GOT3 (cell line): Measurements from ENCODE around the gene ZNF790.
"Not testable (repeated sequence)": the region's sequence is repeated elsewhere in the genome, so short reads cannot be mapped to it uniquely, and the experiment has no call there.

Experiments used
- DNase-seq: peaks from one replicate; lab custom pipeline; 2025; ENCODE audit warnings: mixed read lengths; lab: John Stamatoyannopoulos, UW

The ZNF790 gene

DNA sequence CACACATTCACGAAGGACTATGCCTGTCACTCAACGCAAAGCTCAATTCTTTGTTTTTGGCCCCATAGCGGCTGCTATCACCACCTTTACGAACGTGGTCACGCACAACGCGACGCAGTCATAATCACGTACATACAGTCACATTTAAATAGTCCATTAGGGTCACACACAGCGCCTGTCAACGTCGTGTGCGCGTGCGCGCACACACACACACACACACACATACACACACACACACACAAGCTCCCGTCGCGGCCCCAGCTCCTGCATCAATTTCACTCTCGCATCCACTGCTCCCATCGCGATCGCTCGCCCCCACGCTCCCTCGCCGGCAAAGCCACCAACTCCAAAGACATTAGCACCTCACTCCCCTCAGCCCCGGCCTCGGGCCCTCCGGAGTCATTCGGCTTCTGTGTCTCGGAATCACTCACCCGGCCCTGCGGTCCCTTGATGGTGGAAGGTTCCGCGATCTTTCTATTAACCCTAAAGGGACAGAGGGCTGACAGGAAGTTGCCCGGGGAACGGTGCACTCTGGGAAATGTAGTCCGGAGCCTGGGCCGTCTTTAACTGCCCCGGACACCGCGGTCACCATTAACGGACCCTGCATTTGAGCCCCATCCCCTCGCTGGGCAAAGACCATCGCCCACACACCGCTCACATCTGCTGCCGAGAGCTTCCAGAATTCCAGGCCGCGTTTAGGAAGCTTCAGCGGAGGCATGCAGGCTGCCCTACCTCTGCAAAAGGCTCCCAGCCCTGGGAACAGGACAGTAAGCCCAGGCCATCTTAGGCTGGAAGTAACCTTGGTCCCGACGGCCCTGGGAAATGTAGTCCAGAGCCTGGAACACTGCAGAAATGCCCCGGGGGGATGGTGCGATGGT is at the start of gene ZNF790:
ZNF790 (minus strand) TSS at position 482 of the 878 bp plus-strand sequence. CDS start 12,768 bp downstream, outside the sequence.
- DNase-seq: peak; percentile 24

DNA sequence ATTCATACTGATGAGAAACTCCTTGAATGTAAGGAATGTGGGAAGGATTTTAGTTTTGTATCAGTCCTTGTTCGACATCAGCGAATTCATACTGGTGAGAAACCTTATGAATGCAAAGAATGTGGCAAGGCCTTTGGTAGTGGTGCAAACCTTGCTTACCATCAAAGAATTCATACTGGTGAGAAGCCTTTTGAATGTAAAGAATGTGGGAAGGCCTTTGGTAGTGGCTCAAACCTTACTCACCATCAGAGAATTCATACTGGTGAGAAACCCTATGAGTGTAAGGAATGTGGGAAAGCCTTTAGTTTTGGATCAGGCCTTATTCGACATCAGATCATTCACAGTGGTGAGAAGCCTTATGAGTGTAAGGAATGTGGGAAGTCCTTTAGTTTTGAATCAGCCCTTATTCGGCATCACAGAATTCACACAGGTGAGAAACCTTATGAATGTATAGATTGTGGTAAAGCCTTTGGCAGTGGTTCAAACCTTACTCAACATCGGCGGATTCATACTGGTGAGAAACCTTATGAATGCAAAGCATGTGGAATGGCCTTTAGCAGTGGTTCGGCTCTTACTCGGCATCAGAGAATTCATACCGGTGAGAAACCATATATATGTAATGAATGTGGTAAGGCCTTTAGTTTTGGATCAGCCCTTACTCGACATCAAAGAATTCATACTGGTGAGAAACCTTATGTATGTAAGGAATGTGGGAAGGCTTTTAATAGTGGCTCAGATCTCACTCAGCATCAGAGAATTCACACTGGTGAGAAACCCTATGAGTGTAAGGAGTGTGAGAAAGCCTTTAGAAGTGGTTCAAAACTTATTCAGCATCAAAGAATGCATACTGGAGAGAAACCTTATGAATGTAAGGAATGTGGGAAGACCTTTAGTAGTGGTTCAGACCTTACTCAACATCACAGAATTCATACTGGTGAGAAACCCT is 39.1 kb upstream of the ZNF790 start:
- DNase-seq: no peak

DNA sequence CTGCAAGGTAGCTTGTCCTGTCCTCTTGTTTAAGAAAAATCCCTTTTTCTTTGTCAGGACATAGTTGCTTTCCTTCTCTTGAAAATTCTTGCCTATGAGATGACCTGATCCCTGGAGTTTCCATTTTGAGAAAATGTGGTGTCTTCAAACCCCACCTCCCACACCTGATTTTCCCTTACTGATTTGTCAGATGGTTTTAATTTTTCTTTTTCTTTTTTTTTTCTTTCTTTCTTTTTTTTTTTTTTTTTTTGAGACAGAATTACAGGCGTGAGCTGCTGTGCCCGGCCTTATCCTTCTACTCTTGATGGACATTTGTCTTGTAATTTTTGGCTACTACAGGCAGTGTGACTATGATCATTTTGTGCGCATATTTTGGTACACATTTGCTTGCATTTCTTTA is 13.7 kb upstream of the ZNF790 start:
- DNase-seq: no peak

DNA sequence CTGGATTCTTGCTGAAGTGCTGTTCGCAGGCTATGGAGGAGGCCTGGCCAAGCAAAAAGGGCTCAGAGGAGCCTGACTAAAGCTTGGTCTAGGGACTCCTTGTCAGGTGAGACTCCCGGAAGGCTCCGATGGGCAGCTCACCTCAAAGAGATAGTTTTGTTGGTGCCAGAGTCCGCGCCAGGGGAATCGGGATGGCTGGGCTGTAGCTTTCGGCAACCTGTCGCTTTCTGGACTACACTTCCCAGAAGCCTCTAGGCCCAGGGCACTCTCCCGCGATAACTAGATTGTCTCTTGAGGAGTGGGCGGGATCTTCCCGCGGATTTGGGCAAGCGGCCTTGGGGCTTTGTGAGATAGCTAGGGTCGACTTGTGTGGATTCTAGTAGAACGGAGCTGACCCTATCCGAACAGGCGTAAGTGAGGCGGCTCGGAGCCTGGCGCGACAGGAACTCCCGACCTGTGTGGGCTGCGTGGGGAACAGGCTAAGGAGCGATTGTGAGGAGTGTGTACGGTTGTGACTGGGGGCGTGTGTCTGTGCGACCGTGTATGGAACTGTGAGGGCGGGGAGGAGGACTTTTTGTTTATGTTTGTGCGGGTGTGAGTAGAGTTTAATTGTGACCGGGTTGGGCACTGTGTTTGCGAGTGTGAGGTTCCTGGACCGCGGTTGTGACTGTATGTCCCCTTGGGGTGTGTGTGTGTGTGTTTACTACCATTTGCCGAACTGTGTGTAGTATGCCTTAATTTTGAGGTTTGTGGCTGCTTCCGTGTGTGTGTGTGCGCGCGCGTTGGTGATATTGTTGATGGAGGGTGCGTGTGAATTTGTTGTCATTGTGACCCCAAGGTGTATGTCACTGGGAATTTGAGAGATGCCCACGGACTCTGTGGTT is 12.6 kb upstream of the ZNF790 start, which contains the start of gene ZNF345:
ZNF345 (plus strand) TSS at position 318 of the 884 bp plus-strand sequence. CDS start 25,955 bp downstream, outside the sequence.
- peak; percentile 25 for DNase-seq

DNA sequence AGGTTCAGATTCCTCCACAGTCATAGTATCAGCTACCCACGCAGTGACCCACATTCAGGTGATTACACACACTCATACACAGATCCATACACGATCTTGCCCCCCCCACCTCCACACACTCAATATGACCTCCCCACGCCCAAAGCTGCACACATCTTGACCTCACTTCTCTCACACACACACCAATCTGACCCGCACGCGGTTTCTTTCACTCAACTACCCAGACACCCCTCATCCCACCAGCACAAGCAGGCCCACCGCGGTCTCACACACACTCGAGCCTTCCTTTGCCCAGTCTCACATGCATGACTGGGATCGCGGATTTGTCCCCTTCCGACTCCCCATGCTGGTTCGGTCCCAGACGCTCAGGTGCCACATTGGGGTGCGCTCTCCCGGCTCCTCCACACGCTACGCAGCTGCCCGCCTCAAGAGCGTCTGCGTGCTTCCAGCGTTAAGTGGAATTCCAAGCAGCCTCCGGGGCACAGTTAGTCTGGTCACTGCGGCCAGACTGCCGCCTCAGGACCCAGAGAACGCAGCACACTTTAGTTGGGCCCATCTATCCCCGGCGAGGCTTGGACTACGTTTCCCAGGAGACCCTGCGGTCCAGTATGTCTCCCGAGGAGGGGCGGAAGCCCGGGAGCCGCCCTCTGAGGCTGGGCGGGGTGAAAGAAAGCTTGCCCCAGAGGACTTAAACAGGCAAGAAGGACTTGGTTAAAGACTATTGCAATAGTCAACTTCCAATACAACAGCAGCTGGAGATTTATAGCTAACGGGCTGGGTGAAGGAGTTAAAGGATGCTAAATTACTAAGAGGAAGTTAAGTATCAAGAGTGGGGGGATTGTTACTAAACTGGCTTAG is 11.7 kb upstream of the ZNF790 start:
- DNase-seq: peak; percentile 27

DNA sequence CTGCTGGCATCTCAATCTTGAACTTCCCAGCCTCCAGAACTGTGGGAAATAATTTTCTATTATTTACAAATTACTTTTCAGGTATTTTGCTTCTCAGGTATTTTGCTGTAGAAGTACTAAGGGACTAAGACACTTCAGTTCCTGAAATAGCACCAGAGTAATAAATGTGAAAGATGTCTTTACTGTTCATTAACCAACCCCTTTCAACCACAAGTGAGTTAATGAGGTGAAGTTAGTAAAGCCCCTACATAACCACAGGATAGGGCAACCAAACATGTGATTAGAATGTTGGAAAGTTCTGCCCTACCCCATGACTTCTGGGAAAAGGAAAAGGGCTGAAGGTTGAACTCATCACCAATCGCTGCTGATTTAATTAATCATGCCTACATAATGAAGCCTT is 9.8 kb upstream of the ZNF790 start:
- no peak for DNase-seq

DNA sequence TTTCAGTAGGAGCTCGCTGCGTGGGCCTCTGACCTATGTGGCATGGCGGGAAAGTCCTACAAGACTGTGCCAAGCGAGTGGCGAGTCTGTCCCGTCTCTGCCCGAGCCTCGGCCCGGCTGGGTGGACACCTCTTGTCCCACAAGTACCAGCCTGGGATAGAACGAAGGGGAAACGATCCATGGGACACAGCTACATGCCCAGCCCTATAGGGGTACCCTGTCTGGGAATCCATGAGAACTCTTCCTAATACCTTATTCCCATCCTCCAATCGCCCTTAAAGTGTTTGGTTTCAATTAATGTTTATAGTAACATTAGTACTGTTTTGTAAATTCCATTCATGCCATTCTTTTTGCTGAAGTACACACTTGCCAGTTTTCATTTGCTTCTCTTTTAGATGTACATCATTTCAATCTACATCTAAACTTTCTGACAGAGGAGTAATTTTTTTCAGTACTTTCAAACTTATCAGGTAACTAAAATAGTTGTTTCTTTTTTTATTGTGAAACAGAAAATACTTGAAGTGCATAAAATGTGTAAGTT is 667 bp upstream of the ZNF790 start:
- no peak for DNase-seq

GRCh38 chr19:36837176-36837905 is 846 bp downstream of the ZNF790 start:
- DNase-seq: no peak

- DNase-seq: no peak
Observed at GRCh38 chr19:36833430-36833829, 4.8 kb downstream of the ZNF790 start.

DNA sequence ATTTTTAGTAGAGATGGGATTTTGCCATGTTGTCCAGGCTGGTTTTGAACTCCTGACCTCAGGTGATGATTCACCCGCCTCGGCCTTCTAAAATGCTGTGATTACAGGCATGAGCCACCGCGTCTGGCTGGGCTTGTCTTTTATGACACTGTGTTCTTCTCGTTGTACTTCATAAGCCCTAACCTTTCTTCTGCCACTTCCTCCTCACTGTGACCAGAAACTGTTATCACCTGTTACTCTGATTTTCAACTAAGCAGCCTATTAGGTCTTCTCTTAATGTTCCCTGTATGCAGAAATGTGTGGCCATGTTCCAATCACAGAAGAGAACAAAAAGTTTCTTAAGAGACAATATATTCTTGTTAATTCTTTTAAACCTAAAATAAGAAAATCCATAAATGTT is 16.4 kb downstream of the ZNF790 start:
- no peak for DNase-seq

DNA sequence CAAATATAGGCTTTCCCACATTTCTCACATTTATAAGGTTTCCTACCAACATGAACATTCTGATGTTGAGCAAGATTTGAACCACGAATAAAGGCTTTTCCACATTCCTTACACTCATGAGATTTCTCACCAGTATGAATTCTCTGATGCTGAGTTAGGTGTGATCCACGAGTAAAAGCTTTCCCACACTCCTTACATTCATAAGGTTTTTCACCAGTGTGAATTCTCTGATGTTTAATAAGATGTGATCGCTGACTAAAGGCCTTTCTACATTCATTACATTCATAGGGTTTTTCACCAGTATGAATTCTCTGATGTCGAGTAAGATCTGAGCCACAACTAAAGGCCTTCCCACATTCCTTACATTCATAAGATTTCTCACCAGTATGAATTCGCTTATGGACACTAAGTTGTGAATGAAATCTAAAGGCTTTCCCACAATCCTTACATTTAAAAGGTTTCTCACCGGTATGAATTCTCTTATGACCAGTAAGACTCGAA is 19.0 kb downstream of the ZNF790 start:
- DNase-seq: no peak

DNA sequence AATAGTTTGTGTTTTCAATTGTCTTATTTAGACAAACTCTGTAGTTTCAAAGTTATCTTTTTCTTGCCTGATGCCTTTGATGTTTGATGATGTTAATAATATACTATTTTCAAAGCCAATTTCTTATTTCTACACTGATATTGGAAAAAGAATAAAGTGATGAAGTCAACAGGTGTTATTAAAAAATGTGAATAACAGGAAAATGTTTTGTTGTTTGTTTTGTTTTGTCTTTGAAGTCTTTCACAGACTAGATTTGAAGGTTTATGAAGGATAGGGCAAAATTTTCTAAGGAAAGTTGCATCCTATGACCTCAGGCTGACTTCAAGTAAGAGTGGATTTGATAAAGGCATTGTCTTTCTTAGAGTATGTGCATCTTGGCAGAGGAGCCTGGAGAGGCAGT is 31.2 kb downstream of the ZNF790 start:
- no peak for DNase-seq

DNA sequence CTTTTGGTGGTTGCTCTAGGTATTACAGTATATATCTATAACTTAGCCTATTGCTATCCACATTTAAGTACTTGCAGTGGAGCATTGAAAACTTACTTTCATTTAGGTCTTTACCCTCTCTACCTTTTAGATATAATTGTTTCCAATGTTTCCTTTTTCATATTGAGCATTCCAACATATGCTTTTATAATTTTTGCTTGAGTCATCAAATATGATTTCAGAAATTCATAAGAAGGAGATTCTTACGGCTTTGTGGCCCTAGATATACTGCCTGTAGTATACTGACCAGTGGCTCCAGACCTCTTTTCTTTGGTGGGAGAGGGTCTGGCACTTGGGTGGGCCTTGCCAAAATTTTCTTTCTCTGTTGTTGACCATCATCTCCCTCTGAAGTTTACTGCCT is 32.8 kb downstream of the ZNF790 start:
- DNase-seq: no peak

DNA sequence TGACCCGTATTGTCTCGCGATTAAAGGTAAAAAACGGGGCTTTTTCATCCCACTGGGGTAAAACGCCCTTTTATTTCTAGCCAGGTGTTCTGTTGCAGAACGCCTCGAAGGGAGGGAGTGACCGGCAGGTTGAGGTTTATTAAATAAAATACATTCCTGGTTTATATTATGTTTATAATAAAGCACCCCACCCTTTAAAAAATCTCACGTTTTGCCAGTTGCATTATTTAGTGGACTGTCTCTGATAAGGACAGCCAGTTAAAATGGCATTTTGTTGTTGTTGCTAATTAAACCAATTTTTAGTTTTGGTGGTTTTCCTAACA is 40.4 kb downstream of the ZNF790 start:
- DNase-seq: no peak

- no peak for DNase-seq
Observed at GRCh38 chr19:36796714-36796992, 41.5 kb downstream of the ZNF790 start.

DNA sequence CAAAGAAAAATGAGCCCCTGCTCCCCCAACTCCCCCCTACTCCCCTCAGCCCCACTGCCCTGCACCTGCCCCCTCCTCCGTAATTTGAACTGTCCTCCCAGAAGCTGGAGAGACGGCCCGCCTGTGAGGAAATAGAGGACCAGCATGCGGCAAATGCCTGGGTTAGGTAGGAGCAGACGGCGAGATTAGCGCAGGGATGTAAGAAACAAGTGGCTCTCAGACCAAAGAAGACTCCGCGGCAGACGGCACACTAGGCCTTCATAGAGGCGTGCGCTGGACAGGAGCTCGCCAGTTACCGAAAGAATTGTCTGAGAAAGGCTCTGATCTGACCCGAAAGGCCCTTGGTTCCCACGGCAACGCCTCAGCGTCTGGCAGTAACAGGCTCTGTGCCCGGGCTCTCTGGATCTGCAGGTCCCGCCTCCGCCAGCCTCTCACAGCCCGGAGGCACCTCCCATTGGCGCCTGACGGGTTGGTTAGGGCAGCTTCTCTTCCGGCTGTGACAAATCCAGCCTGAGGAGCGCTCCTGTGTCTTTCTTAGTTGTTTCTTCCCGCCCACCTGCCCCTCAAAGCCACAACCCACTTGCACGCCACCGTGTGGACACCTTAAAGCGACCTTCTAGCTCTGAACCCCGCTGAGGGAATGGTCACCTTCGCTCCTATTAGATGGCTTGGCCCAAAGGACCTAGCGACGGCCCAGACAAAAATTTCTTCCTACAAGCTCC is 46.6 kb downstream of the ZNF790 start:
- DNase-seq: not testable (repeated sequence)

DNA sequence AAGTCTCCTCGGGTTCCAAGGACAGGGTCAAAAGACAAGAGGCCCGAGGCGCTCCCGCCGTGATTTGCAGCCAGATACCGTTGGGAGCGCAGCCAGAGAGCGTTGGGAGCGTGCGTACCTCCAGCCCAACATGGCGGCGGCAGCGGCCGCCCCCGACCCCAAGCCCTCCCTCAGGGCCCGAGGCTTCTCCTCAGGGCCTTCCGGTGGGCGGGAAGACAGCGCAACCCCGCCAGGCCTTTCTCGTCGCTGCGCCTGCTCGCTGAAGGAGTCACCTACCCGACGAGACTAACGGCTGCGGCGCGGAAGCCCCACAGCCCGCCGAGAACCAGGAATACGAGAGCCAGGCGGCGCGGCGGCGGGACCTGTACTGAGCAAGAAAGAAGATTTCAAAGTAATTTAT is 62.4 kb downstream of the ZNF790 start:
- DNase-seq: no peak

GRCh38 chr19:36773223-36773579 is 65.0 kb downstream of the ZNF790 start:
- DNase-seq: no peak
